ENCODE data around the gene ELK4. TPM values are rescaled to one million over a fixed set of nuclear protein-coding genes. Genes with fewer than 3 reads are reported as not detected.

ELK4 gene
- total RNA-seq, 1 donor from 2014 or later, result 20.0 TPM

DNA sequence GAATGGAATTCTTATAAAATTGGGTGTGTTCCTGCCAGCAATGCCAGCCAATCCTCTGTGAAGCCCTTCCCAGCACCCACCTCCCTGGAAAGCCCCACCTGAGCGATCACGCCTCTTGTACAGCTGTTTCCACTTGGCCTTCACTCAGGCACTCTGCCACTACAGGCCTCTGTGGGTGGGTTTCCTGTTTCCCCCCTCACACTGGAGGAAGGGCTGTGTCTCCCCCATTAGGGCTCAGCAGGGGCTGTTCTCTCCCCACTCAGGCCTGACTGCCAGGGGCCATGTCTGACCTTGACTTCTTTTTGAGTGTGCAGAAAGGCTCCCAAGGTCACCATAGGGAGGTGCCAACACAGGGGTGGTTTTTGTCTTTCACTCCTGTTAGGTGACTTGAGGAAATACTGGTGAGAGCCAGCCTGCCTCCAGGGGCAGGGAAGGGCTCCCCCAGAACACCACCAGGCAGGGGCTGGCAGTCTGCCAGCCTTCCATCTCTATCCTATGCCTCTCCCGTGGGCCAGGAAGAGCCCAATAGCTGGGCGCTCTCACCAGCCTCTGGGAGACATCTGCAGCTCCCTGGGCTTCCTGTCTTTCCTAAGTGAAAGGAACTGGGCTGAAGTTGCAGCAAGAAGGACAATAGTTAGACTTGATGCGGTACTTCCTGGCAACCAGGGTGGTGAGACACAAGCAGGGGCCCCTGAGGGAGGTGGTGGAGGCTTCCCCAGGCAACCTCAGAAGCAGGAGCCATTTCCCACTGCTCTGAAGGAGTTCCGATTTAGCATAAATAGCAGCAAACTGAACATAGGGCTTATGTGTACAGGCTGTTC lies 49.1 kb downstream of the ELK4 start:
- Mint-ChIP-seq H3K4me3 (ENCODE audit: unreplicated experiment) (no peak overlapping the region), H3K27ac (ENCODE audit: unreplicated experiment) (no peak overlapping the region), H3K36me3 (ENCODE audit: unreplicated experiment) (no peaks in the 10 kb centered on the region), H3K9me3 (ENCODE audit: unreplicated experiment) (peaks cover 3% of the 10 kb centered on the region), H3K4me1 (ENCODE audit: low read depth, unreplicated experiment) (peaks cover 4% of the 10 kb centered on the region), H3K27me3 (ENCODE audit: unreplicated experiment) (peaks cover 4% of the 10 kb centered on the region)
- TF ChIP-seq, protein P1, sequence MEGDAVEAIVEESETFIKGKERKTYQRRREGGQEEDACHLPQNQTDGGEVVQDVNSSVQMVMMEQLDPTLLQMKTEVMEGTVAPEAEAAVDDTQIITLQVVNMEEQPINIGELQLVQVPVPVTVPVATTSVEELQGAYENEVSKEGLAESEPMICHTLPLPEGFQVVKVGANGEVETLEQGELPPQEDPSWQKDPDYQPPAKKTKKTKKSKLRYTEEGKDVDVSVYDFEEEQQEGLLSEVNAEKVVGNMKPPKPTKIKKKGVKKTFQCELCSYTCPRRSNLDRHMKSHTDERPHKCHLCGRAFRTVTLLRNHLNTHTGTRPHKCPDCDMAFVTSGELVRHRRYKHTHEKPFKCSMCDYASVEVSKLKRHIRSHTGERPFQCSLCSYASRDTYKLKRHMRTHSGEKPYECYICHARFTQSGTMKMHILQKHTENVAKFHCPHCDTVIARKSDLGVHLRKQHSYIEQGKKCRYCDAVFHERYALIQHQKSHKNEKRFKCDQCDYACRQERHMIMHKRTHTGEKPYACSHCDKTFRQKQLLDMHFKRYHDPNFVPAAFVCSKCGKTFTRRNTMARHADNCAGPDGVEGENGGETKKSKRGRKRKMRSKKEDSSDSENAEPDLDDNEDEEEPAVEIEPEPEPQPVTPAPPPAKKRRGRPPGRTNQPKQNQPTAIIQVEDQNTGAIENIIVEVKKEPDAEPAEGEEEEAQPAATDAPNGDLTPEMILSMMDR (IDR thresholded peaks at IDR 0.05; ENCODE audit: partially characterized antibody, unreplicated experiment), result no peak
- DNase-seq, result no peak

- no peaks in the 10 kb centered on the region for H3K36me3 Mint-ChIP-seq (ENCODE audit: unreplicated experiment)
- TF ChIP-seq, protein P1 (IDR thresholded peaks at IDR 0.05; ENCODE audit: partially characterized antibody, unreplicated experiment), result no peak
- H3K27me3 Mint-ChIP-seq (ENCODE audit: unreplicated experiment), result peaks cover 4% of the 10 kb centered on the region
- peaks cover 2% of the 10 kb centered on the region for H3K4me1 Mint-ChIP-seq (ENCODE audit: low read depth, unreplicated experiment)
- no peak overlapping the region for H3K27ac Mint-ChIP-seq (ENCODE audit: unreplicated experiment)
- H3K4me3 Mint-ChIP-seq (ENCODE audit: unreplicated experiment), result no peak overlapping the region
- peaks cover 3% of the 10 kb centered on the region for H3K9me3 Mint-ChIP-seq (ENCODE audit: unreplicated experiment)
- no peak for DNase-seq
Observed at GRCh38 chr1:205582046-205582445, 49.8 kb downstream of the ELK4 start.

- no peak for DNase-seq
- Mint-ChIP-seq H3K4me3 (ENCODE audit: unreplicated experiment) (no peak overlapping the region), H3K27me3 (ENCODE audit: unreplicated experiment) (peaks cover 4% of the 10 kb centered on the region), H3K9me3 (ENCODE audit: unreplicated experiment) (peaks cover 3% of the 10 kb centered on the region), H3K36me3 (ENCODE audit: unreplicated experiment) (no peaks in the 10 kb centered on the region), H3K4me1 (ENCODE audit: low read depth, unreplicated experiment) (peaks cover 2% of the 10 kb centered on the region), H3K27ac (ENCODE audit: unreplicated experiment) (no peak overlapping the region)
- TF ChIP-seq, protein P1 (IDR thresholded peaks at IDR 0.05; ENCODE audit: partially characterized antibody, unreplicated experiment), result no peak
Observed at GRCh38 chr1:205581321-205581980, 50.4 kb downstream of the ELK4 start.

- H3K9me3 Mint-ChIP-seq (ENCODE audit: unreplicated experiment), result peaks cover 3% of the 10 kb centered on the region
Observed at GRCh38 chr1:205580923-205581180, 51.0 kb downstream of the ELK4 start.

More at GRCh38 chr1:205580923-205581180, 51.0 kb downstream of the ELK4 start:
- no peak overlapping the region for H3K27ac Mint-ChIP-seq (ENCODE audit: unreplicated experiment)
- no peaks in the 10 kb centered on the region for H3K36me3 Mint-ChIP-seq (ENCODE audit: unreplicated experiment)
- peaks cover 2% of the 10 kb centered on the region for H3K4me1 Mint-ChIP-seq (ENCODE audit: low read depth, unreplicated experiment)
- no peak overlapping the region for H3K4me3 Mint-ChIP-seq (ENCODE audit: unreplicated experiment)
- peaks cover 4% of the 10 kb centered on the region for H3K27me3 Mint-ChIP-seq (ENCODE audit: unreplicated experiment)
- TF ChIP-seq, protein P1 (IDR thresholded peaks at IDR 0.05; ENCODE audit: partially characterized antibody, unreplicated experiment), result no peak
- DNase-seq, result no peak
